ENCODE results near the gene EEF1E1. TPM values are rescaled to one million over a fixed set of nuclear protein-coding genes. Genes with fewer than 3 reads are reported as not detected.

The EEF1E1 gene
- total and polyA plus RNA-seq, 9 of the 15 experiments (the other 6 are each of a cell fraction or from before 2014, with no cell fraction given), result 135 to 1,355 (median 327) TPM

DNA sequence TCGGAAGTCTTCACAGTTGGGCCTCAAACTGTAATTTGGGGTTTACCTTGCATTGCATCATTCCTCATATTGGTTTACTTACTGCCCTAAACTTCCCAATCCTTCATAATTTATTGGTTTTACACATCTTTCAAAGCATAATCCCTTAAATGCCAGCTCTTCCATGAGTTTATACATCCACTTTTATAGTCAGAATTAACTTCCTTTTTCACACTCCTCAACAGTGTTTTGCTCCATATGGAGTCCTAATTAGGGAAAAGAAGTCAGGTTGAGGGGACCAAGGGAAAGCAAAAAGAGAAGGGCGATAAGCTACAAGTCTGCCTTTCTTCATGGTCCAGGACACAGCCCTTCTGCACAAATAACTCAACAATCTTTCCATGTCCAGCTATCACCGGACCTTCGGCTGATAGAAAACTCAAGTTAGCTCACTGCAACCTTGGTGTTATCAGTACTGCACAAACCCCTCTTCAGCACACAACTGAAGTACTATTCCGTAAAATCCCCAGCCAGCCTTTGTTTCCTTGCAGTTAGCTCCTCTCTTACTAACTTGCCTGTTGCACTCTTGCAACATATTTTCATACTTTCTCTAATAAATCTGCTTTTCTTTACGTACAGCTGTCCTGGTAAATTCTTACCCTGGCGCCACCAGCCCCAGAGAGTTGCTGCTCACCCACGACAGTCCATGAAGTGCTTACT, 2.0 kb downstream of the EEF1E1 start (continued):
- TF ChIP-seq, protein P1, sequence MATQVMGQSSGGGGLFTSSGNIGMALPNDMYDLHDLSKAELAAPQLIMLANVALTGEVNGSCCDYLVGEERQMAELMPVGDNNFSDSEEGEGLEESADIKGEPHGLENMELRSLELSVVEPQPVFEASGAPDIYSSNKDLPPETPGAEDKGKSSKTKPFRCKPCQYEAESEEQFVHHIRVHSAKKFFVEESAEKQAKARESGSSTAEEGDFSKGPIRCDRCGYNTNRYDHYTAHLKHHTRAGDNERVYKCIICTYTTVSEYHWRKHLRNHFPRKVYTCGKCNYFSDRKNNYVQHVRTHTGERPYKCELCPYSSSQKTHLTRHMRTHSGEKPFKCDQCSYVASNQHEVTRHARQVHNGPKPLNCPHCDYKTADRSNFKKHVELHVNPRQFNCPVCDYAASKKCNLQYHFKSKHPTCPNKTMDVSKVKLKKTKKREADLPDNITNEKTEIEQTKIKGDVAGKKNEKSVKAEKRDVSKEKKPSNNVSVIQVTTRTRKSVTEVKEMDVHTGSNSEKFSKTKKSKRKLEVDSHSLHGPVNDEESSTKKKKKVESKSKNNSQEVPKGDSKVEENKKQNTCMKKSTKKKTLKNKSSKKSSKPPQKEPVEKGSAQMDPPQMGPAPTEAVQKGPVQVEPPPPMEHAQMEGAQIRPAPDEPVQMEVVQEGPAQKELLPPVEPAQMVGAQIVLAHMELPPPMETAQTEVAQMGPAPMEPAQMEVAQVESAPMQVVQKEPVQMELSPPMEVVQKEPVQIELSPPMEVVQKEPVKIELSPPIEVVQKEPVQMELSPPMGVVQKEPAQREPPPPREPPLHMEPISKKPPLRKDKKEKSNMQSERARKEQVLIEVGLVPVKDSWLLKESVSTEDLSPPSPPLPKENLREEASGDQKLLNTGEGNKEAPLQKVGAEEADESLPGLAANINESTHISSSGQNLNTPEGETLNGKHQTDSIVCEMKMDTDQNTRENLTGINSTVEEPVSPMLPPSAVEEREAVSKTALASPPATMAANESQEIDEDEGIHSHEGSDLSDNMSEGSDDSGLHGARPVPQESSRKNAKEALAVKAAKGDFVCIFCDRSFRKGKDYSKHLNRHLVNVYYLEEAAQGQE (IDR thresholded peaks at IDR 0.05; ENCODE audit: borderline replicate concordance), result no peak
- TF ChIP-seq, protein P1 (CRISPR knock-in tag; IDR thresholded peaks at IDR 0.05; ENCODE audit: low read depth), result no peak
- TF ChIP-seq GABPA (tag; conservative IDR thresholded peaks at IDR 0.05; ENCODE audit: low read depth) (0 out of 2 replicates have a peak, but pooled peaks have one; percentile 36), CXXC5 (CRISPR knock-in tag; IDR thresholded peaks at IDR 0.05) (peak; percentile 19; the same call in 1 of the 2 replicates), ZNF224 (CRISPR knock-in tag; IDR thresholded peaks at IDR 0.05) (no peak), POLR2H (tag; IDR thresholded peaks at IDR 0.05; ENCODE audit: low read depth) (peak; percentile 83), TAF7 (tag; IDR thresholded peaks at IDR 0.05) (no peak; the same call in 1 of the 2 replicates), DPF2 (IDR thresholded peaks at IDR 0.05) (peak; percentile 88), CREB1 (IDR thresholded peaks at IDR 0.05) (no peak), CREB1 (CRISPR knock-in tag; IDR thresholded peaks at IDR 0.05) (no peak), PYGO2 (tag; IDR thresholded peaks at IDR 0.05) (no peak), FOXA3 (CRISPR knock-in tag; conservative IDR thresholded peaks at IDR 0.05 in 1 of 2, IDR thresholded peaks at IDR 0.05 in 1 of 2) (no peak), TAF1 (IDR thresholded peaks at IDR 0.05; ENCODE audit: control insufficient read depth, extremely low read depth, insufficient read depth, low read length, severe bottlenecking) (peak; percentile 28)
- TF ChIP-seq, protein P2, sequence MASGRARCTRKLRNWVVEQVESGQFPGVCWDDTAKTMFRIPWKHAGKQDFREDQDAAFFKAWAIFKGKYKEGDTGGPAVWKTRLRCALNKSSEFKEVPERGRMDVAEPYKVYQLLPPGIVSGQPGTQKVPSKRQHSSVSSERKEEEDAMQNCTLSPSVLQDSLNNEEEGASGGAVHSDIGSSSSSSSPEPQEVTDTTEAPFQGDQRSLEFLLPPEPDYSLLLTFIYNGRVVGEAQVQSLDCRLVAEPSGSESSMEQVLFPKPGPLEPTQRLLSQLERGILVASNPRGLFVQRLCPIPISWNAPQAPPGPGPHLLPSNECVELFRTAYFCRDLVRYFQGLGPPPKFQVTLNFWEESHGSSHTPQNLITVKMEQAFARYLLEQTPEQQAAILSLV (tag; IDR thresholded peaks at IDR 0.05), result peak; percentile 72; the same call in 1 of the 2 replicates
- TF ChIP-seq, protein P3, sequence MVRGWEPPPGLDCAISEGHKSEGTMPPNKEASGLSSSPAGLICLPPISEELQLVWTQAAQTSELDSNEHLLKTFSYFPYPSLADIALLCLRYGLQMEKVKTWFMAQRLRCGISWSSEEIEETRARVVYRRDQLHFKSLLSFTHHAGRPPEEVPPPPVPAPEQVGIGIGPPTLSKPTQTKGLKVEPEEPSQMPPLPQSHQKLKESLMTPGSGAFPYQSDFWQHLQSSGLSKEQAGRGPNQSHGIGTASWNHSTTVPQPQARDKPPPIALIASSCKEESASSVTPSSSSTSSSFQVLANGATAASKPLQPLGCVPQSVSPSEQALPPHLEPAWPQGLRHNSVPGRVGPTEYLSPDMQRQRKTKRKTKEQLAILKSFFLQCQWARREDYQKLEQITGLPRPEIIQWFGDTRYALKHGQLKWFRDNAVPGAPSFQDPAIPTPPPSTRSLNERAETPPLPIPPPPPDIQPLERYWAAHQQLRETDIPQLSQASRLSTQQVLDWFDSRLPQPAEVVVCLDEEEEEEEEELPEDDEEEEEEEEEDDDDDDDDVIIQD (CRISPR knock-in tag; IDR thresholded peaks at IDR 0.05), result no peak
- TF ChIP-seq, protein P4, sequence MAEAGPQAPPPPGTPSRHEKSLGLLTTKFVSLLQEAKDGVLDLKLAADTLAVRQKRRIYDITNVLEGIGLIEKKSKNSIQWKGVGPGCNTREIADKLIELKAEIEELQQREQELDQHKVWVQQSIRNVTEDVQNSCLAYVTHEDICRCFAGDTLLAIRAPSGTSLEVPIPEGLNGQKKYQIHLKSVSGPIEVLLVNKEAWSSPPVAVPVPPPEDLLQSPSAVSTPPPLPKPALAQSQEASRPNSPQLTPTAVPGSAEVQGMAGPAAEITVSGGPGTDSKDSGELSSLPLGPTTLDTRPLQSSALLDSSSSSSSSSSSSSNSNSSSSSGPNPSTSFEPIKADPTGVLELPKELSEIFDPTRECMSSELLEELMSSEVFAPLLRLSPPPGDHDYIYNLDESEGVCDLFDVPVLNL (CRISPR knock-in tag; IDR thresholded peaks at IDR 0.05; ENCODE audit: low read depth), result no peak
